Heart left ventricle (tissue), 16 donors: ENCODE data around the gene HIBCH. TPM values are rescaled to one million over a fixed set of nuclear protein-coding genes. Genes with fewer than 3 reads are reported as not detected.

ENCODE experiments used
- ATAC-seq, 4 donors: fragments of 200-7000 bp; cut with Tn5 transposase; one replicate each; pipeline ENCODE4 v1.9.1; 2020 to 2022; ENCODE audit warnings: moderate library complexity in 4 of 4, mild to moderate bottlenecking in 3 of 4, moderate number of reproducible peaks in 1 of 4
- DNase-seq, 5 donors: peaks; one replicate each; pipeline ENCODE4 v3.0.0-alpha.2; 2020
- H3K27ac ChIP-seq, 12 donors: fragments of 200-600 bp; sonication (generic) in 4 of 12; one replicate each; pipeline versions ENCODE4 v1.5.0 to v1.8.0; 2016 to 2022; ENCODE audit warnings: mild to moderate bottlenecking in 2 of 12
- H3K27me3 ChIP-seq, 9 donors: fragments of 200-600 bp; sonication (generic) in 2 of 9; one replicate each; pipeline versions ENCODE4 v1.5.1 to v1.8.0; 2016 to 2022; ENCODE audit warnings: mild to moderate bottlenecking in 3 of 9
- H3K36me3 ChIP-seq, 9 donors: fragments of 200-600 bp; sonication (generic) in 2 of 9; one replicate each; pipeline versions ENCODE4 v1.5.0 to v1.8.0; 2018 to 2022; ENCODE audit warnings: mild to moderate bottlenecking in 2 of 9
- H3K4me1 ChIP-seq, 12 donors: fragments of 200-600 bp; sonication (generic) in 4 of 12; one replicate each; pipeline versions ENCODE4 v1.5.0 to v1.8.0; 2016 to 2022; ENCODE audit warnings: mild to moderate bottlenecking in 3 of 12
- H3K4me3 ChIP-seq, 12 donors: fragments of 200-600 bp; sonication (generic) in 4 of 12; one replicate each; pipeline versions ENCODE4 v1.5.0 to v1.8.0; 2017 to 2022; ENCODE audit warnings: mild to moderate bottlenecking in 9 of 12, moderate library complexity in 4 of 12
- H3K9me3 ChIP-seq, 12 donors: fragments of 200-600 bp; sonication (generic) in 4 of 12; one replicate each; pipeline versions ENCODE4 v1.5.0 to v1.8.0; 2016 to 2022; ENCODE audit warnings: mild to moderate bottlenecking in 1 of 12
- POLR2A ChIP-seq, 2 donors: fragments of 450-650 bp; IDR thresholded peaks; one replicate each; pipeline ENCODE4 v1.6.1; 2017; ENCODE audit warnings: antibody characterized with exemption in 2 of 2, mild to moderate bottlenecking in 2 of 2, moderate library complexity in 2 of 2
- WGBS, 4 donors: extraction: QIAGEN DNeasy Blood & Tissue Kit in 2 of 4; methylation state at CpG; one replicate each; pipeline versions ENCODE4 v1.1.5 to v1.1.7; 2013 to 2018; 5-methylcytosine and 5-hydroxymethylcytosine counted together
- intact Hi-C, 10 donors: fragments of 100-400 bp; cut with DNase I; formaldehyde crosslinking; loops; one replicate each; pipeline versions ENCODE4 v1.11.1 to v1.14.2; 2022
- polyA plus RNA-seq, 2 donors: library from polyadenylated mRNA; stranded (reverse); fragments of 200-250 nt; gene quantifications; one replicate each; pipeline ENCODE4 v1.2.3, GENCODE V29; 2013
- total RNA-seq, 9 donors: library from RNA; depleted of rRNA in 2 of 9; stranded (reverse); fragments of >200 nt in 2 of 9; fragmentation: NEBNext Ultra II Directional in 3 of 9; extraction: Animal tissue kit (Norgen Biotek cat#: 25700) in 3 of 9; gene quantifications; one replicate each; pipeline versions ENCODE4 v1.1.0 to v1.2.4, GENCODE V29; 2016 to 2023
- TF ChIP-seq, protein P1 (sequence below), 12 donors: fragments of 200-600 bp; sonication (generic) in 4 of 12; IDR thresholded peaks; one replicate each; pipeline versions ENCODE4 v1.5.0 to v1.8.0; 2018 to 2022; ENCODE audit warnings: antibody characterized with exemption in 12 of 12, mild to moderate bottlenecking in 5 of 12
- donor health status: ischemic (EF 13 %, LVEDD 7.1; RV severe dilation, severe dysfunction).
- donor health status: healthy with polysubstance abuse.
- donor health status: DM: no; HTN: yes; CAD: no.
- donor health status: DM: no; HTN: no; CAD: no.
- donor health status: ischemic (EF 25% LVEDD 6.9; RV normal size, moderate dysfunction).
- donor health status: ischemic (EF 25% LVEDD 5.7; RV mildly dilated, moderate dysfunction).
- donor health status: healthy.
- donor health status: DM: yes; HTN: yes; CAD: no.
- donor health status: ischemic (EF 35%, LVEDD 5.7; RV mildly dilated, moderate dysfunction).
- donor health status: nonischemic (EF 11% LVEDD 7.7; RV severe dilation, severe dysfunction).
- donor health status: DM: yes; HTN: yes; CAD: no.
- donor health status: PGD.
- donor health status: ischemic (EF 29% LVEDD 5.4; RV normal size, mild dysfunction).
- donor health status: nonischemic (EF 23%, LVEDD 6.1; RV moderate dilation, normal function).

HIBCH gene
- total and polyA plus RNA-seq, 11 donors = 7.7 to 25.3 (median 21.1) TPM

DNA sequence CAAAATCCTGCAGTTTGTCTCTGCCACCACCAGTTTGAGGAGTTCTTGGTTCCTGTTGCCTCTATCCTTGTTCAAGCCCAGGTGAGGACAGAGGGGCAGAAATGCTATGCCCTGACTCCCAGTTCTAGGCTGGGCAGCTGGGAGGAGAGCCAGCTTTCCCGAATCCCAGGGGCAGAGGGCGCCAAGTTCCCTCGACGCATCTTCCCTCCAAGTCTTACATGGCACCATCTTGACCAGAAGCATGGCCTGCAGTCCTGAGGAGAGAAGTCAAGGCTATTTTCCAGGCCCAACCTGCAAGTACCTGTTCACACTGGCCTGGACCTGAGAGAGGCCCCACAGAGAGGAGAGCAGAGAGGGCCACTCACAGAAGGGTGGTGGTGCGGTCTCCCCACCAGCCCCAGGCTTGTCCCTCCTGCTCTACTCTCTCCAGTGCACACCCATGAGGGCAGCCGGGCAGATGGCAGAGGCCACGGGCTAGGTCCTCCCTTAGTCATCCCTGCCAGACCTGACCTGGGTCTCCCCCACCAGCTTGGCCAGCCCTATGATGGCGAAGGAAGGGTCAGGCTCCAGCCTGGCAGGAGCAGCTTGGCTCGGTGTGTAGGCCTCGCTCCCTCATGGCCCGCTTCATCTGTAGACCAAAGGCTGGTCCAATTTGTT lies 141.4 kb downstream of the HIBCH start:
- TF ChIP-seq, protein P1, sequence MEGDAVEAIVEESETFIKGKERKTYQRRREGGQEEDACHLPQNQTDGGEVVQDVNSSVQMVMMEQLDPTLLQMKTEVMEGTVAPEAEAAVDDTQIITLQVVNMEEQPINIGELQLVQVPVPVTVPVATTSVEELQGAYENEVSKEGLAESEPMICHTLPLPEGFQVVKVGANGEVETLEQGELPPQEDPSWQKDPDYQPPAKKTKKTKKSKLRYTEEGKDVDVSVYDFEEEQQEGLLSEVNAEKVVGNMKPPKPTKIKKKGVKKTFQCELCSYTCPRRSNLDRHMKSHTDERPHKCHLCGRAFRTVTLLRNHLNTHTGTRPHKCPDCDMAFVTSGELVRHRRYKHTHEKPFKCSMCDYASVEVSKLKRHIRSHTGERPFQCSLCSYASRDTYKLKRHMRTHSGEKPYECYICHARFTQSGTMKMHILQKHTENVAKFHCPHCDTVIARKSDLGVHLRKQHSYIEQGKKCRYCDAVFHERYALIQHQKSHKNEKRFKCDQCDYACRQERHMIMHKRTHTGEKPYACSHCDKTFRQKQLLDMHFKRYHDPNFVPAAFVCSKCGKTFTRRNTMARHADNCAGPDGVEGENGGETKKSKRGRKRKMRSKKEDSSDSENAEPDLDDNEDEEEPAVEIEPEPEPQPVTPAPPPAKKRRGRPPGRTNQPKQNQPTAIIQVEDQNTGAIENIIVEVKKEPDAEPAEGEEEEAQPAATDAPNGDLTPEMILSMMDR (IDR thresholded peaks at IDR 0.05) = no peak
- no peak for TF ChIP-seq POLR2A (IDR thresholded peaks at IDR 0.05)
- Histone ChIP-seq H3K27me3 (no peaks in the 10 kb centered on the region), H3K36me3 (no peaks in the 10 kb centered on the region), H3K27ac (peak overlapping the region in 1 of 12 donors; percentile 8), H3K9me3 (no peaks in the 10 kb centered on the region), H3K4me1 (peaks cover 0 to 26% (median 9%) of the 10 kb centered on the region in 12 donors), H3K4me3 (no peak overlapping the region)
- intact Hi-C loops = loop anchor here in 1 of 10 donors (5.0 kb wide), 1 partner anchor 86 kb away; no protein-coding TSS in a partner anchor
- no peak for DNase-seq
- ATAC-seq = no peak
- WGBS, 4 donors = 97 to 98% (median 97%) methylated on average over 9 to 11 of the region's 11 CpGs

DNA sequence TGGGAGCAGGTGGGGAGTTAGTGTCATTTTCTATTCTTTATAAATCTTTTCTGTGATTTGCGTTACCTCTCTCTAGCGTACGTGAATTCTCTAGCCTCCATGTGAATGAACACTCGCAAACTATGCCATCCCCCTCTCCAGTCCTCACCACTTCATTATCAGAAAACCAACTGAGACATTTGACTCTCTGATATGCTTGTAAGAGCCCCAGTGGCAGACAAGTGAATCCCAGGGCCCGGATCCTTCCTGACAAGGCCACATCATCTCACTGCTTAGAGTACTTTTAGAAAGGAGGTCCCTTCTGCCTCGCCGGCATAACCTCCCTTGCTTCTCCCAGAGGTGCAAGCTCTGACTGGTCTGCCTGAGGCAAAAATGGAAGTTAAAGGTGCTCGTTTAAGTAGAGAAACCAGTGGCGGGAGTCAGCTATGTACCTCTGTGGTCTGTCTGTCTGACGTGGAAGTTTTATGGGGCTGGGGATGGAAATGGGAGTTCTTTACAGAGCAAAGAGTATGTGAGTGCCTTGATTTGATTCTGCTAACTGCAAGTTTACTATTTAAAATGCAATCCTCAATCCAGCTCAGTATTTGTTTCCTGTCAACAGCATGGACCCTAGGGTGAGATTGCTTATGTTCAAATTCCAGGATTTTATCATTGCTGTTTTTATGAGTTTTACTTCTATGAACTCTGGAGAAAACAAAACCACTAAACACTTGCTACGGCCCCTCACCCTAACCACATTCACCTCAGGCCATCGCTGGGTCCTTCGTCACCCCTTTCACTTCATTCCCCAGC lies 142.2 kb downstream of the HIBCH start:
- H3K4me1 ChIP-seq = peaks cover 0 to 19% (median 8%) of the 10 kb centered on the region in 12 donors
- no peak for ATAC-seq
- H3K4me3 ChIP-seq = no peak overlapping the region
- no peak overlapping the region for H3K27ac ChIP-seq
- intact Hi-C loops = loop anchor here in 1 of 10 donors (5.0 kb wide), 1 partner anchor 85 kb away; no protein-coding TSS in a partner anchor
- H3K27me3 ChIP-seq = no peaks in the 10 kb centered on the region
- DNase-seq = no peak
- TF ChIP-seq POLR2A (IDR thresholded peaks at IDR 0.05) = no peak
- TF ChIP-seq, protein P1 (IDR thresholded peaks at IDR 0.05) = no peak
- no peaks in the 10 kb centered on the region for H3K36me3 ChIP-seq
- WGBS, 4 donors = 76 to 84% (median 82%) methylated on average over 13 of the region's 13 CpGs
- H3K9me3 ChIP-seq = no peaks in the 10 kb centered on the region

GRCh38 chr2:190173392-190173791 lies 146.2 kb downstream of the HIBCH start:
- Histone ChIP-seq H3K9me3 (peaks cover 0 to 3% (median 0%) of the 10 kb centered on the region in 12 donors), H3K4me3 (no peak overlapping the region), H3K4me1 (no peaks in the 10 kb centered on the region), H3K27ac (no peak overlapping the region), H3K36me3 (no peaks in the 10 kb centered on the region), H3K27me3 (no peaks in the 10 kb centered on the region)
- WGBS, 4 donors = 76 to 91% (median 85%) methylated on average over 4 of the region's 4 CpGs
- TF ChIP-seq POLR2A (IDR thresholded peaks at IDR 0.05) = no peak
- TF ChIP-seq, protein P1 (IDR thresholded peaks at IDR 0.05) = no peak
- DNase-seq = no peak
- intact Hi-C loops = no loop called here
- ATAC-seq = no peak

GRCh38 chr2:190170673-190171072 lies 149.0 kb downstream of the HIBCH start:
- TF ChIP-seq, protein P1 (IDR thresholded peaks at IDR 0.05) = no peak
- no peak for TF ChIP-seq POLR2A (IDR thresholded peaks at IDR 0.05)
- no peaks in the 10 kb centered on the region for H3K27me3 ChIP-seq

More at GRCh38 chr2:190170673-190171072, 149.0 kb downstream of the HIBCH start:
- WGBS, 4 donors = 52 to 78% (median 70%) methylated on average over 2 of the region's 2 CpGs
- intact Hi-C loops = no loop called here
- Histone ChIP-seq H3K4me3 (no peak overlapping the region), H3K36me3 (no peaks in the 10 kb centered on the region), H3K4me1 (no peaks in the 10 kb centered on the region), H3K9me3 (peaks cover 0 to 3% (median 0%) of the 10 kb centered on the region in 12 donors), H3K27ac (no peak overlapping the region)
- ATAC-seq = no peak
- DNase-seq = no peak
